Panc1 (cell line): Measurements from ENCODE around the gene ZBTB20. TPM values are rescaled to one million over a fixed set of nuclear protein-coding genes. Genes with fewer than 3 reads are reported as not detected.

Source experiments
- ATAC-seq: fragments of 200-7000 bp; cut with Tn5 transposase; 2 replicates; pipeline ENCODE4 v1.9.1; 2020; ENCODE audit warnings: mild to moderate bottlenecking, moderate library complexity
- BruUV-seq: library from RNA; stranded (reverse); fragments of 400-500 nt; replicated peaks from 2 replicates; lab custom pipeline; 2021; lab: Mats Ljungman, UMichigan
- CTCF ChIA-PET: fragments of 300-600 bp; sonication (Branson Sonifier 250); formaldehyde crosslinking; loops from one replicate; lab custom pipeline; 2022; ENCODE audit warnings: antibody characterized with exemption; lab: Charles Lee
- POLR2A ChIA-PET: fragments of 300-600 bp; sonication (Branson Sonifier 250); formaldehyde crosslinking; loops from one replicate; lab custom pipeline; 2022; ENCODE audit warnings: antibody characterized with exemption; lab: Charles Lee
- DNase-seq: peaks from one replicate; pipeline ENCODE4 v3.0.0-alpha.2; 2010; ENCODE audit warnings: low read depth, low spot score
- H3K27ac ChIP-seq: 2 replicates; pipeline ENCODE4 v1.5.1; 2011; ENCODE audit warnings: mild to moderate bottlenecking, low read length, inconsistent platforms
- H3K27me3 ChIP-seq: fragments of 200-500 bp; sonication (Bioruptor generic); 2 replicates; pipeline ENCODE4 v1.6.0; 2014; ENCODE audit warnings: low read length, inconsistent platforms; ENCODE audit not compliant: control insufficient read depth, insufficient read depth
- H3K36me3 ChIP-seq: fragments of 200-500 bp; sonication (Bioruptor generic); 2 replicates; pipeline ENCODE4 v1.5.1; 2014; ENCODE audit warnings: inconsistent platforms, mild to moderate bottlenecking, low read length, moderate library complexity; ENCODE audit not compliant: control insufficient read depth, insufficient read depth
- H3K4me1 ChIP-seq: 2 replicates; pipeline ENCODE4 v1.5.1; 2011; ENCODE audit warnings: inconsistent platforms, mild to moderate bottlenecking, low read length, moderate library complexity; ENCODE audit not compliant: control insufficient read depth, insufficient read depth
- H3K4me3 ChIP-seq, 2 experiments: 2 replicates each; pipeline ENCODE4 v1.5.1; 2011 to 2012; ENCODE audit warnings: low read depth in 2 of 2, low read length in 2 of 2, mild to moderate bottlenecking in 2 of 2, inconsistent platforms in 1 of 2, moderate library complexity in 1 of 2
- H3K9me3 ChIP-seq: fragments of 200-500 bp; sonication (Bioruptor generic); 2 replicates; pipeline ENCODE4 v1.5.1; 2014; ENCODE audit warnings: low read depth, mild to moderate bottlenecking, inconsistent platforms, low read length, moderate library complexity; ENCODE audit not compliant: control insufficient read depth, insufficient read depth
- CTCF ChIP-seq: fragments of 450-650 bp; IDR thresholded peaks from 2 replicates; pipeline ENCODE4 v1.5.1; 2017; ENCODE audit warnings: mild to moderate bottlenecking
- POLR2AphosphoS5 ChIP-seq: IDR thresholded peaks from 2 replicates; pipeline ENCODE4 v1.6.1; 2012; ENCODE audit warnings: mild to moderate bottlenecking, low read depth, low read length, moderate library complexity
- REST ChIP-seq, 2 experiments: IDR thresholded peaks; 2 replicates each; pipeline ENCODE4 v1.6.1; 2011 to 2012; ENCODE audit warnings: low read depth in 2 of 2, control low read depth in 1 of 2, low read length in 1 of 2, mild to moderate bottlenecking in 1 of 2, moderate library complexity in 1 of 2; ENCODE audit not compliant: insufficient read depth in 1 of 2
- SIN3A ChIP-seq: IDR thresholded peaks from 2 replicates; pipeline ENCODE4 v1.6.1; 2012; ENCODE audit warnings: low read depth, mild to moderate bottlenecking, low read length, moderate library complexity, borderline replicate concordance; ENCODE audit not compliant: insufficient read depth
- TCF7L2 ChIP-seq: IDR thresholded peaks from 2 replicates; pipeline ENCODE4 v1.6.1; 2011; ENCODE audit warnings: mild to moderate bottlenecking, low read depth, low read length, inconsistent platforms
- in situ Hi-C: cut with HindIII; loops from 2 replicates; pipeline ENCODE4 v1.10.0; 2016; ENCODE audit warnings: low sequenced_read_pairs, low pct_unique_long_range_greater_than_20kb
- intact Hi-C: fragments of 100-400 bp; cut with micrococcal nuclease; formaldehyde crosslinking; loops from one replicate; pipeline ENCODE4 v1.10.0; 2022; ENCODE audit not compliant: unreplicated experiment
- total RNA-seq: library from RNA; stranded (reverse); gene quantifications from one replicate; pipeline ENCODE4 v1.2.1, GENCODE V29; 2021; ENCODE audit not compliant: unreplicated experiment

The ZBTB20 gene
- total RNA-seq, 1 experiment from 2014 or later: 4.1 TPM

GRCh38 chr3:115004201-115005140 lies 142.6 kb downstream of the ZBTB20 start:
- H3K9me3 ChIP-seq: peaks cover 6% of the 10 kb centered on the region; the same call in 1 of the 2 replicates
- in situ Hi-C loops: no loop called here
- TF ChIP-seq SIN3A: no peak
- TF ChIP-seq REST (IDR thresholded peaks at IDR 0.05; ENCODE audit: insufficient read depth in 1 of 2, low read depth in 2 of 2, low read length in 1 of 2): no peak
- no peak for TF ChIP-seq CTCF
- TF ChIP-seq POLR2AphosphoS5: no peak
- TF ChIP-seq TCF7L2: no peak
- ATAC-seq: no peak
- POLR2A ChIA-PET: no interaction called here
- no peak overlapping the region for H3K4me3 ChIP-seq
- no peak overlapping the region for H3K27ac ChIP-seq
- no peaks in the 10 kb centered on the region for H3K4me1 ChIP-seq
- intact Hi-C loops: no loop called here
- no TSS peak for BruUV-seq
- DNase-seq: no peak
- H3K36me3 ChIP-seq: no peaks in the 10 kb centered on the region
- CTCF ChIA-PET: no interaction called here
- no peaks in the 10 kb centered on the region for H3K27me3 ChIP-seq

- TF ChIP-seq TCF7L2 (no peak), POLR2AphosphoS5 (no peak), SIN3A (no peak), REST (IDR thresholded peaks at IDR 0.05; ENCODE audit: insufficient read depth in 1 of 2, low read depth in 2 of 2, low read length in 1 of 2) (no peak), CTCF (no peak)
- peaks cover 6% of the 10 kb centered on the region; the same call in 1 of the 2 replicates for H3K9me3 ChIP-seq
- no TSS peak for BruUV-seq
- ChIA-PET CTCF (no interaction called here), POLR2A (no interaction called here)
- no peak overlapping the region for H3K4me3 ChIP-seq
- in situ Hi-C loops (no loop called here), intact Hi-C loops (no loop called here)
- H3K4me1 ChIP-seq: no peaks in the 10 kb centered on the region
- no peaks in the 10 kb centered on the region for H3K36me3 ChIP-seq
- DNase-seq: no peak
- H3K27me3 ChIP-seq: no peaks in the 10 kb centered on the region
- no peak overlapping the region for H3K27ac ChIP-seq
- ATAC-seq: no peak
Observed at GRCh38 chr3:114998971-114999579, 148.0 kb downstream of the ZBTB20 start.
